Neural progenitor cell (in vitro differentiated cells): ENCODE data around the gene LACTB.

Experiments used
- CTCF ChIP-seq: fragments of 200-600 bp; sonication (generic); IDR thresholded peaks from 2 replicates; pipeline ENCODE4 v1.5.1; 2017; ENCODE audit warnings: antibody characterized with exemption, mild to moderate bottlenecking
- EZH2 ChIP-seq: fragments of 200-600 bp; sonication (generic); IDR thresholded peaks from 2 replicates; pipeline ENCODE4 v1.6.1; 2017; ENCODE audit warnings: antibody characterized with exemption, mild to moderate bottlenecking, moderate library complexity
- EZH2phosphoT487 ChIP-seq: fragments of 200-600 bp; sonication (generic); IDR thresholded peaks from 2 replicates; pipeline ENCODE4 v1.6.1; 2017; ENCODE audit warnings: antibody characterized with exemption

GRCh38 chr15:63096178-63096577, 25.5 kb upstream of the LACTB start:
- no peak for TF ChIP-seq EZH2
- no peak for TF ChIP-seq CTCF
- TF ChIP-seq EZH2phosphoT487, result no peak
